GM18519 (cell line): ENCODE data around the gene CHCHD4.
"Not testable (repeated sequence)": the region's sequence is repeated elsewhere in the genome, so short reads cannot be mapped to it uniquely, and the experiment has no call there.

Source experiments
- ATAC-seq: cut with Tn5 transposase; IDR thresholded peaks from one replicate; pipeline ENCODE4 v1.9.1; 2021; ENCODE audit warnings: mild to moderate bottlenecking, moderate library complexity; ENCODE audit not compliant: unreplicated experiment, low FRiP score

The CHCHD4 gene

DNA sequence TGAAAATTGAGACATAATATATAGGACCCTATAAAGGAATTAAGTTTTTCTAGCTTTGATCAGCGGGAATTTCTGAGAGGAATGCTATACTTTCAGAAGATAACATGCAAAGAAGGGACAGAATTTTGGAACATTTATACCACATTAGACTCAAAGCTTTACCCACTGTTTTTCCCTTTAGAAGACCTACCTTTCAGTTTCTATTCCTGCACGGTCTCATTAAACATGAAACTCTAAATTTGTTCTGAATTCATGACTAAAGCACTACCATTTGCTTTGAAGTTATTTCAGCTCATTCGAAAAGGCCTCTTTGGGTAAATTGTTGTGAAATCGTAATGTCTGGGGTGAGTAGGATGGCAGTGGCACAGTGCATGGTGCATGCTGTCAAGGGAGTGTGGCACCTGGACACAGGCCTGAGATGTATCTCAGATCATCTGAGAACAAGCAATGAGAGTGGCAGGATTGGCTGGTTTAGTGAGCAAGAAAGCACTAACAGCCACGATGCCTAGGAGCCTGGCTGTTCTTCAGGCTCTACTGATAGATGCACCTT lies 42.5 kb downstream of the CHCHD4 start:
- ATAC-seq = no peak

DNA sequence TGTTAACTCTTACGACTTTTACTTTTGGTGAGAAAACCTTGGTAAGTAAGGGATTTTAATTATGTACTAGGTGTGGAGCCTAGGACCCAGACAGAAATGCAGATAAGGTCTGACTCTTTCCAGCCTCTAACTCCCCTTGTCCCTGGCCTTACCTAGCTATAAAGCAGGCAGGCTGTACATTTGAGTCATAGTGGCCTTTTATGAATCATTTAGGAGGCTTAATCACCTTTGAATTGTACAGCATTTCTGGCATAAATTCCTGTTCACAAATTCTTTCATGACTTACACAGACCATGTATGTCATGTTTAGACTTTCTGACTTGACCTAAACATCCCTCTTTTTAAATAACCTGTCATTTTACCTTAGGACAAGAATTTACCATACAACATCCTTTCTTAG lies 47.4 kb downstream of the CHCHD4 start:
- no peak for ATAC-seq

DNA sequence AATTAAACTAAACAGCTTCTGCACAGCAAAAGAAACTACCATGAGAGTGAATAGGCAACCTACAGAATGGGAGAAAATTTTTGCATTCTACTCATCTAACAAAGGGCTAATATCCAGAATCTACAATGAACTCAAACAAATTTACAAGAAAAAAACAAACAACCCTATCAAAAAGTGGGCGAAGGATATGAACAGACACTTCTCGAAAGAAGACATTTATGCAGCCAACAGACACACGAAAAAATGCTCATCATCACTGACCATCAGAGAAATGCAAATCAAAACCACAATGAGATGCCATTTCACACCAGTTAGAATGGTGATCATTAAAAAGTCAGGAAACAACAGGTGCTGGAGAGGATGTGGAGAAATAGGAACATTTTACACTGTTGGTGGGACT lies 49.4 kb downstream of the CHCHD4 start:
- not testable (repeated sequence) for ATAC-seq

DNA sequence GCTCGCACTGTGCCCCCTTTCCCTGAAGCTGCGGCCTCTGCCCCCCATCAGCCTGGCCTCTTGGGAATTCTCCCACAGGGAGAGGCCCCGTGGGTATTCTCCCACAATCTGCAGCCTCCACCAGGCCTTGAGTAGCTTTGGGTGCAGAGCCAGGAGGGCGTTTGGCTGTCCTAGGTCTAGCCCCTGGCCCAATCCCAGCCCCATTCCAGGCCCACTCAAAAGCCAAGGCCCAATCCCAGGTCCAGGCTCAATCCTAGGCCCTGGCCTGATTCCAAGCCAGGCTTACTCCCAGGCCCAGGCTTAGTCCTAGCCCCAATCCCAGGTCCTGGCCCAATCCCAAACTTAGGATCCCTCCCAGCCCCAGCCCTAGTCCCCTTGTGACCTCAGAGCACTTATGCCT lies 59.8 kb downstream of the CHCHD4 start:
- ATAC-seq = no peak

DNA sequence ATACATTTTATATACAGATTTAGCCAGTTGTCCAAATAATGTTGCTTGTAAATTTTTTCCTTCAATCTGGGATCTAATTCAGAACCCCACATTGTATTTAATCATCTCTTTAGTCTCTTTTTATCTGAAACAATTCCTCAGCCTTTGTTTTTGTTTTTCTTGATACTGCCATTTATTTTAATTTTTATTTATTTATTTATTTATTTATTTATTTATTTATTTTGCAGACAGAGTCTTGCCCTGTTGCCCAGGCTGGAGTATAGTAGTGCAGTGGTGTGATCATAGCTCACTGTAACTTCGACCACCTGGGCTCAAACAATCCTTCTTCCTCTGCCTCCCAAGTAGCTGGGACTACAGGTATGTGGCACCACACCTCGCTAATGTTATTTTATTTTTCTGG lies 61.5 kb downstream of the CHCHD4 start:
- no peak for ATAC-seq
